ENCODE data around the gene MRGPRD.

The MRGPRD gene, protein sequence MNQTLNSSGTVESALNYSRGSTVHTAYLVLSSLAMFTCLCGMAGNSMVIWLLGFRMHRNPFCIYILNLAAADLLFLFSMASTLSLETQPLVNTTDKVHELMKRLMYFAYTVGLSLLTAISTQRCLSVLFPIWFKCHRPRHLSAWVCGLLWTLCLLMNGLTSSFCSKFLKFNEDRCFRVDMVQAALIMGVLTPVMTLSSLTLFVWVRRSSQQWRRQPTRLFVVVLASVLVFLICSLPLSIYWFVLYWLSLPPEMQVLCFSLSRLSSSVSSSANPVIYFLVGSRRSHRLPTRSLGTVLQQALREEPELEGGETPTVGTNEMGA

DNA sequence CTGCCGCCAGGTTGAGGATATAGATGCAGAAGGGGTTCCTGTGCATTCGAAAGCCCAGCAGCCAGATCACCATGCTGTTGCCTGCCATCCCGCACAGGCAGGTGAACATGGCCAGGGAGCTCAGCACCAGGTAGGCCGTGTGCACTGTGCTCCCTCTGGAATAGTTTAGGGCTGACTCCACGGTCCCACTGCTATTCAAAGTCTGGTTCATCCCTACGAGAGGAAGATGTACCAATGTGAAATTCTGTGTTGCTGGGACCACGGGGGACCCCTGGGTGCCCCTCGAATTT, at the start of gene MRGPRD:
Gene MRGPRD (minus strand): TSS at position 211 of the 290 bp plus-strand sequence. CDS start 0 bp downstream, at position 211.
- Histone ChIP-seq H3K4me3 (ENCODE audit: low read length) (no peak within 1 kb of the TSS), H3K9me2 (replicated peaks; ENCODE audit: insufficient read depth, low read length) (no peaks in the 10 kb centered on the region), H3K9me3 (replicated peaks; ENCODE audit: insufficient read depth, low read length) (no peaks in the 10 kb centered on the region), H4K20me1 (ENCODE audit: insufficient read depth, low read length) (no peaks in the 10 kb centered on the region), H2AFZ (ENCODE audit: low read length) (no peak within 1 kb of the TSS), H3K4me1 (ENCODE audit: low read length) (no peaks in the 10 kb centered on the region), H3K9ac (ENCODE audit: low read length) (no peak within 1 kb of the TSS), H3K27me3 (replicated peaks; ENCODE audit: insufficient read depth, low read length) (peaks cover 88% of the 10 kb centered on the region), H3K4me2 (ENCODE audit: low read depth, low read length) (no peak within 1 kb of the TSS), H3K27ac (ENCODE audit: low read length) (no peak within 1 kb of the TSS), H3K79me2 (ENCODE audit: low read length) (no peaks in the 10 kb centered on the region), H3K36me3 (replicated peaks; ENCODE audit: insufficient read depth, low read length) (no peaks in the 10 kb centered on the region), H3F3A (ENCODE audit: insufficient read depth, low read length) (no peaks in the 10 kb centered on the region)
- DNase-seq, result no peak
- TF ChIP-seq EZH2phosphoT487 (IDR thresholded peaks at IDR 0.05; ENCODE audit: low read length), result no peak
- no peak for TF ChIP-seq EZH2 (optimal IDR thresholded peaks at IDR 0.05; ENCODE audit: low read depth, low read length)
- TF ChIP-seq, protein P1, sequence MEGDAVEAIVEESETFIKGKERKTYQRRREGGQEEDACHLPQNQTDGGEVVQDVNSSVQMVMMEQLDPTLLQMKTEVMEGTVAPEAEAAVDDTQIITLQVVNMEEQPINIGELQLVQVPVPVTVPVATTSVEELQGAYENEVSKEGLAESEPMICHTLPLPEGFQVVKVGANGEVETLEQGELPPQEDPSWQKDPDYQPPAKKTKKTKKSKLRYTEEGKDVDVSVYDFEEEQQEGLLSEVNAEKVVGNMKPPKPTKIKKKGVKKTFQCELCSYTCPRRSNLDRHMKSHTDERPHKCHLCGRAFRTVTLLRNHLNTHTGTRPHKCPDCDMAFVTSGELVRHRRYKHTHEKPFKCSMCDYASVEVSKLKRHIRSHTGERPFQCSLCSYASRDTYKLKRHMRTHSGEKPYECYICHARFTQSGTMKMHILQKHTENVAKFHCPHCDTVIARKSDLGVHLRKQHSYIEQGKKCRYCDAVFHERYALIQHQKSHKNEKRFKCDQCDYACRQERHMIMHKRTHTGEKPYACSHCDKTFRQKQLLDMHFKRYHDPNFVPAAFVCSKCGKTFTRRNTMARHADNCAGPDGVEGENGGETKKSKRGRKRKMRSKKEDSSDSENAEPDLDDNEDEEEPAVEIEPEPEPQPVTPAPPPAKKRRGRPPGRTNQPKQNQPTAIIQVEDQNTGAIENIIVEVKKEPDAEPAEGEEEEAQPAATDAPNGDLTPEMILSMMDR (IDR thresholded peaks at IDR 0.05; ENCODE audit: low read length), result no peak

DNA sequence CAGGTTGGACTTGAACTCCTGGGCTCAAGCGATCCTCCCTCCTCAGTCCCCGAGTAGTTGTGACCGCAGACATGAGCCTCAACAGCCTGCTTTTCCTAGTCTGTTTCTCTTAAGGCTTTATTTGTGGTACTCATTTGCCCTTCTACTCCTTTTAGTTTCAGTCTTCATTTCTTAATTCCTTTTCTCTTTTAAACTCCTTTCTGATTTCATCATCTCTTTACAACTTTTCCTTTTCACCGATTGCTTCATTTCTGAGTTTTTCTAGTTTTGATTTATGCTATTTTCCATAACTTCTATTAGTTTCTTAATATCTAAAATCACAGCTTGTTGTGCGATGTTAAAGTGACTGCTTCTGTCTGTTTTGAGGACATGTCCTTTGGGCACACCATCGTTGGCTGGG, 49.5 kb upstream of the MRGPRD start:
- H3F3A ChIP-seq (ENCODE audit: insufficient read depth, low read length), result no peaks in the 10 kb centered on the region
- H3K27ac ChIP-seq (ENCODE audit: low read length), result no peak overlapping the region
- DNase-seq, result no peak
- no peak overlapping the region for H3K4me3 ChIP-seq (ENCODE audit: low read length)
- H3K4me1 ChIP-seq (ENCODE audit: low read length), result no peaks in the 10 kb centered on the region
- H3K9ac ChIP-seq (ENCODE audit: low read length), result no peak overlapping the region
- H3K27me3 ChIP-seq (replicated peaks; ENCODE audit: insufficient read depth, low read length), result peaks cover 43% of the 10 kb centered on the region
- no peak overlapping the region for H3K4me2 ChIP-seq (ENCODE audit: low read depth, low read length)
- no peaks in the 10 kb centered on the region for H4K20me1 ChIP-seq (ENCODE audit: insufficient read depth, low read length)
- no peaks in the 10 kb centered on the region for H3K9me3 ChIP-seq (replicated peaks; ENCODE audit: insufficient read depth, low read length)
- no peaks in the 10 kb centered on the region for H3K9me2 ChIP-seq (replicated peaks; ENCODE audit: insufficient read depth, low read length)
- no peak overlapping the region for H2AFZ ChIP-seq (ENCODE audit: low read length)
- TF ChIP-seq, protein P1 (IDR thresholded peaks at IDR 0.05; ENCODE audit: low read length), result no peak
- no peak for TF ChIP-seq EZH2 (optimal IDR thresholded peaks at IDR 0.05; ENCODE audit: low read depth, low read length)
- TF ChIP-seq EZH2phosphoT487 (IDR thresholded peaks at IDR 0.05; ENCODE audit: low read length), result no peak
- H3K36me3 ChIP-seq (replicated peaks; ENCODE audit: insufficient read depth, low read length), result no peaks in the 10 kb centered on the region
- no peaks in the 10 kb centered on the region for H3K79me2 ChIP-seq (ENCODE audit: low read length)

DNA sequence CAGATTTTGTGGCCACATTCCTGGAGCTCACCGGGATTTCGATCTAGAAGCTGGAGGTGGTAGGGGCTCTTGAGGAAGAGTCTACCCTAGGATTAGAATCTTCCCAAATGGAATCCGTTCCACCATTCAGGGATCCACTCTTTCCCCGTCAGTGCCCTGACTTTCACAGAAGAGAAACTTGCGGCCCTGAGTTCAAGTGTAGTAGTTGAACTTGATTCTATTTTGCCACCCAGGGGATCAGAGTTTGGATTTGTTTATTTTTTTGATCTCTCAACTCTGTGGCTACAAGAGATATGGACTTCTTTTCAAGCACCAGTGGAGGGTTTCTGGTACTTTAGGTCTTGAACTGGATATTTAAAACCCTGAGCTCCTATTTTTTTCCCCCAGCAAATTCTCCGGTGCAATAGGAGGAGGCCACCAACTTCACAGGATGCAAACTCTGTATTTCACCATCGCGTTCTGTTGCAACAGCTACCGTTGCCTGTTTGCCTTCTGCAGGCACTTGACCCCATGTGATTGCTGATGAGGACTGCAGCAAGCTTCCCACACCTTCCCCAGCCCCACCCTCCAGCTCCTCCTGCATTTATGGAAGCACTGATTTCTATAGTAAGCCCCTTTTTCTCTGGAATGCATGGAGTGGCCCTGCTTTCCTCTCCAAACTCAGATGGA, 47.1 kb upstream of the MRGPRD start:
- Histone ChIP-seq H3K4me1 (ENCODE audit: low read length) (no peaks in the 10 kb centered on the region), H2AFZ (ENCODE audit: low read length) (no peak overlapping the region), H3K4me2 (ENCODE audit: low read depth, low read length) (no peak overlapping the region), H3F3A (ENCODE audit: insufficient read depth, low read length) (no peaks in the 10 kb centered on the region), H4K20me1 (ENCODE audit: insufficient read depth, low read length) (no peaks in the 10 kb centered on the region), H3K27ac (ENCODE audit: low read length) (no peak overlapping the region), H3K4me3 (ENCODE audit: low read length) (no peak overlapping the region), H3K36me3 (replicated peaks; ENCODE audit: insufficient read depth, low read length) (no peaks in the 10 kb centered on the region), H3K9me2 (replicated peaks; ENCODE audit: insufficient read depth, low read length) (no peaks in the 10 kb centered on the region), H3K79me2 (ENCODE audit: low read length) (no peaks in the 10 kb centered on the region), H3K9ac (ENCODE audit: low read length) (no peak overlapping the region), H3K27me3 (replicated peaks; ENCODE audit: insufficient read depth, low read length) (peaks cover 21% of the 10 kb centered on the region), H3K9me3 (replicated peaks; ENCODE audit: insufficient read depth, low read length) (no peaks in the 10 kb centered on the region)
- DNase-seq, result no peak
- TF ChIP-seq EZH2phosphoT487 (IDR thresholded peaks at IDR 0.05; ENCODE audit: low read length), result no peak

DNA sequence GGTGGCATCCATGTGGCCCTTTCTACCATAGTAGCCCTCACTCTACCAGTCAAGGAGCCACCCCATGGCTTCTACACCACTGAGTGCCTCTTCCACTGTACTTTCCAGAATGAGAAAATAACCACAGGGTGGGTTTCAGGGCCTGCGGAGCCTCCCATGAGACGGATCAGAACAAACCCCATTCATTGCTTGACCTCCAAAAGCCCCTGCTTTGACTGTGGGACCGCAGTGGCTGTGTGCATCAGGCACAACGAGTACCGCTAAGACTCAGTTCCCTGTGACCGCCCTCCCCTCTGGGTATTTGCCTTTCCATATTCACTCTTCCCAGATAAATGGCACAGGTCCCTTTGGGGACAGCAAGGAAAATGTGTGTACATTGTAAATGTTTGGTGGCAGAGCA, 43.7 kb upstream of the MRGPRD start:
- Histone ChIP-seq H3K36me3 (replicated peaks; ENCODE audit: insufficient read depth, low read length) (no peaks in the 10 kb centered on the region), H3K4me1 (ENCODE audit: low read length) (no peaks in the 10 kb centered on the region), H3K9ac (ENCODE audit: low read length) (no peak overlapping the region), H3K27me3 (replicated peaks; ENCODE audit: insufficient read depth, low read length) (peaks cover 18% of the 10 kb centered on the region), H3K4me2 (ENCODE audit: low read depth, low read length) (no peak overlapping the region), H2AFZ (ENCODE audit: low read length) (no peak overlapping the region), H3K9me3 (replicated peaks; ENCODE audit: insufficient read depth, low read length) (no peaks in the 10 kb centered on the region), H3K4me3 (ENCODE audit: low read length) (no peak overlapping the region), H3K9me2 (replicated peaks; ENCODE audit: insufficient read depth, low read length) (no peaks in the 10 kb centered on the region), H3K79me2 (ENCODE audit: low read length) (no peaks in the 10 kb centered on the region), H4K20me1 (ENCODE audit: insufficient read depth, low read length) (no peaks in the 10 kb centered on the region), H3K27ac (ENCODE audit: low read length) (no peak overlapping the region), H3F3A (ENCODE audit: insufficient read depth, low read length) (no peaks in the 10 kb centered on the region)
- DNase-seq, result no peak
- TF ChIP-seq EZH2phosphoT487 (IDR thresholded peaks at IDR 0.05; ENCODE audit: low read length) (no peak), EZH2 (optimal IDR thresholded peaks at IDR 0.05; ENCODE audit: low read depth, low read length) (no peak)
- TF ChIP-seq, protein P1 (IDR thresholded peaks at IDR 0.05; ENCODE audit: low read length), result no peak
